Panc1 (cell line): Measurements from ENCODE around the gene ADK. TPM values are rescaled to one million over a fixed set of nuclear protein-coding genes. Genes with fewer than 3 reads are reported as not detected.

Source experiments
- ATAC-seq: fragments of 200-7000 bp; cut with Tn5 transposase; 2 replicates; pipeline ENCODE4 v1.9.1; 2020; ENCODE audit warnings: mild to moderate bottlenecking, moderate library complexity
- BruUV-seq: library from RNA; stranded (reverse); fragments of 400-500 nt; replicated peaks from 2 replicates; lab custom pipeline; 2021; lab: Mats Ljungman, UMichigan
- CTCF ChIA-PET: fragments of 300-600 bp; sonication (Branson Sonifier 250); formaldehyde crosslinking; loops from one replicate; lab custom pipeline; 2022; ENCODE audit warnings: antibody characterized with exemption; lab: Charles Lee
- POLR2A ChIA-PET: fragments of 300-600 bp; sonication (Branson Sonifier 250); formaldehyde crosslinking; loops from one replicate; lab custom pipeline; 2022; ENCODE audit warnings: antibody characterized with exemption; lab: Charles Lee
- DNase-seq: peaks from one replicate; pipeline ENCODE4 v3.0.0-alpha.2; 2010; ENCODE audit warnings: low read depth, low spot score
- H3K27ac ChIP-seq: 2 replicates; pipeline ENCODE4 v1.5.1; 2011; ENCODE audit warnings: mild to moderate bottlenecking, low read length, inconsistent platforms
- H3K27me3 ChIP-seq: fragments of 200-500 bp; sonication (Bioruptor generic); 2 replicates; pipeline ENCODE4 v1.6.0; 2014; ENCODE audit warnings: low read length, inconsistent platforms; ENCODE audit not compliant: control insufficient read depth, insufficient read depth
- H3K36me3 ChIP-seq: fragments of 200-500 bp; sonication (Bioruptor generic); 2 replicates; pipeline ENCODE4 v1.5.1; 2014; ENCODE audit warnings: inconsistent platforms, mild to moderate bottlenecking, low read length, moderate library complexity; ENCODE audit not compliant: control insufficient read depth, insufficient read depth
- H3K4me1 ChIP-seq: 2 replicates; pipeline ENCODE4 v1.5.1; 2011; ENCODE audit warnings: inconsistent platforms, mild to moderate bottlenecking, low read length, moderate library complexity; ENCODE audit not compliant: control insufficient read depth, insufficient read depth
- H3K4me3 ChIP-seq, 2 experiments: 2 replicates each; pipeline ENCODE4 v1.5.1; 2011 to 2012; ENCODE audit warnings: low read depth in 2 of 2, low read length in 2 of 2, mild to moderate bottlenecking in 2 of 2, inconsistent platforms in 1 of 2, moderate library complexity in 1 of 2
- H3K9me3 ChIP-seq: fragments of 200-500 bp; sonication (Bioruptor generic); 2 replicates; pipeline ENCODE4 v1.5.1; 2014; ENCODE audit warnings: low read depth, mild to moderate bottlenecking, inconsistent platforms, low read length, moderate library complexity; ENCODE audit not compliant: control insufficient read depth, insufficient read depth
- POLR2AphosphoS5 ChIP-seq: IDR thresholded peaks from 2 replicates; pipeline ENCODE4 v1.6.1; 2012; ENCODE audit warnings: mild to moderate bottlenecking, low read depth, low read length, moderate library complexity
- SIN3A ChIP-seq: IDR thresholded peaks from 2 replicates; pipeline ENCODE4 v1.6.1; 2012; ENCODE audit warnings: low read depth, mild to moderate bottlenecking, low read length, moderate library complexity, borderline replicate concordance; ENCODE audit not compliant: insufficient read depth
- TCF7L2 ChIP-seq: IDR thresholded peaks from 2 replicates; pipeline ENCODE4 v1.6.1; 2011; ENCODE audit warnings: mild to moderate bottlenecking, low read depth, low read length, inconsistent platforms
- in situ Hi-C: cut with HindIII; loops from 2 replicates; pipeline ENCODE4 v1.10.0; 2016; ENCODE audit warnings: low sequenced_read_pairs, low pct_unique_long_range_greater_than_20kb
- intact Hi-C: fragments of 100-400 bp; cut with micrococcal nuclease; formaldehyde crosslinking; loops from one replicate; pipeline ENCODE4 v1.10.0; 2022; ENCODE audit not compliant: unreplicated experiment
- total RNA-seq: library from RNA; stranded (reverse); gene quantifications from one replicate; pipeline ENCODE4 v1.2.1, GENCODE V29; 2021; ENCODE audit not compliant: unreplicated experiment
- TF ChIP-seq, protein P1 (sequence below): fragments of 450-650 bp; IDR thresholded peaks from 2 replicates; pipeline ENCODE4 v1.5.1; 2017; ENCODE audit warnings: mild to moderate bottlenecking
- TF ChIP-seq, protein P2 (sequence below), 2 experiments: IDR thresholded peaks; 2 replicates each; pipeline ENCODE4 v1.6.1; 2011 to 2012; ENCODE audit warnings: low read depth in 2 of 2, control low read depth in 1 of 2, low read length in 1 of 2, mild to moderate bottlenecking in 1 of 2, moderate library complexity in 1 of 2; ENCODE audit not compliant: insufficient read depth in 1 of 2

Gene ADK
- total RNA-seq, 1 experiment from 2014 or later: 64.5 TPM

DNA sequence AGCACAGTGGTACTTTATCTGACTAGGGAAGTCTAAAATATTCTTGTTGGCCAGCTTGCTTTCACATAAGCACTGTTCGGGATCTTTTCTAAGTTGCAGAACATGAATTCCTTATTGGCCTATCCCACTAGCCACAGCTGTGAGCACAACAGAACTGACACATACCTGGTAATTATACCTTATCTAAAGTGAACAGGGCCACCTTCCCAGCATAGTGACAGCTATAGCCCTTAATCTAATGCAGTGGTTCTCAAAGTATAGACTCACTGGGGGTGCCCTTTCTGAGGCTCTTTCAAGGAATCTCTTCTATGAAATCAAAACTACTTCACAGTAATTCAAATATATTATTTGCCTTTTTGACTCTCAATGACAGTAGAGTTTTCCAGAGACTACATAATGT lies 490.6 kb downstream of the ADK start:
- Histone ChIP-seq H3K27ac (no peak overlapping the region), H3K4me3 (no peak overlapping the region), H3K4me1 (no peaks in the 10 kb centered on the region), H3K27me3 (no peaks in the 10 kb centered on the region), H3K36me3 (no peaks in the 10 kb centered on the region), H3K9me3 (no peaks in the 10 kb centered on the region)
- POLR2A ChIA-PET: no interaction called here
- BruUV-seq: no TSS peak
- no peak for DNase-seq
- CTCF ChIA-PET: no interaction called here
- in situ Hi-C loops: no loop called here
- intact Hi-C loops: no loop called here
- no peak for TF ChIP-seq SIN3A
- TF ChIP-seq TCF7L2: no peak
- TF ChIP-seq, protein P1, sequence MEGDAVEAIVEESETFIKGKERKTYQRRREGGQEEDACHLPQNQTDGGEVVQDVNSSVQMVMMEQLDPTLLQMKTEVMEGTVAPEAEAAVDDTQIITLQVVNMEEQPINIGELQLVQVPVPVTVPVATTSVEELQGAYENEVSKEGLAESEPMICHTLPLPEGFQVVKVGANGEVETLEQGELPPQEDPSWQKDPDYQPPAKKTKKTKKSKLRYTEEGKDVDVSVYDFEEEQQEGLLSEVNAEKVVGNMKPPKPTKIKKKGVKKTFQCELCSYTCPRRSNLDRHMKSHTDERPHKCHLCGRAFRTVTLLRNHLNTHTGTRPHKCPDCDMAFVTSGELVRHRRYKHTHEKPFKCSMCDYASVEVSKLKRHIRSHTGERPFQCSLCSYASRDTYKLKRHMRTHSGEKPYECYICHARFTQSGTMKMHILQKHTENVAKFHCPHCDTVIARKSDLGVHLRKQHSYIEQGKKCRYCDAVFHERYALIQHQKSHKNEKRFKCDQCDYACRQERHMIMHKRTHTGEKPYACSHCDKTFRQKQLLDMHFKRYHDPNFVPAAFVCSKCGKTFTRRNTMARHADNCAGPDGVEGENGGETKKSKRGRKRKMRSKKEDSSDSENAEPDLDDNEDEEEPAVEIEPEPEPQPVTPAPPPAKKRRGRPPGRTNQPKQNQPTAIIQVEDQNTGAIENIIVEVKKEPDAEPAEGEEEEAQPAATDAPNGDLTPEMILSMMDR: no peak
- no peak for TF ChIP-seq POLR2AphosphoS5
- TF ChIP-seq, protein P2, sequence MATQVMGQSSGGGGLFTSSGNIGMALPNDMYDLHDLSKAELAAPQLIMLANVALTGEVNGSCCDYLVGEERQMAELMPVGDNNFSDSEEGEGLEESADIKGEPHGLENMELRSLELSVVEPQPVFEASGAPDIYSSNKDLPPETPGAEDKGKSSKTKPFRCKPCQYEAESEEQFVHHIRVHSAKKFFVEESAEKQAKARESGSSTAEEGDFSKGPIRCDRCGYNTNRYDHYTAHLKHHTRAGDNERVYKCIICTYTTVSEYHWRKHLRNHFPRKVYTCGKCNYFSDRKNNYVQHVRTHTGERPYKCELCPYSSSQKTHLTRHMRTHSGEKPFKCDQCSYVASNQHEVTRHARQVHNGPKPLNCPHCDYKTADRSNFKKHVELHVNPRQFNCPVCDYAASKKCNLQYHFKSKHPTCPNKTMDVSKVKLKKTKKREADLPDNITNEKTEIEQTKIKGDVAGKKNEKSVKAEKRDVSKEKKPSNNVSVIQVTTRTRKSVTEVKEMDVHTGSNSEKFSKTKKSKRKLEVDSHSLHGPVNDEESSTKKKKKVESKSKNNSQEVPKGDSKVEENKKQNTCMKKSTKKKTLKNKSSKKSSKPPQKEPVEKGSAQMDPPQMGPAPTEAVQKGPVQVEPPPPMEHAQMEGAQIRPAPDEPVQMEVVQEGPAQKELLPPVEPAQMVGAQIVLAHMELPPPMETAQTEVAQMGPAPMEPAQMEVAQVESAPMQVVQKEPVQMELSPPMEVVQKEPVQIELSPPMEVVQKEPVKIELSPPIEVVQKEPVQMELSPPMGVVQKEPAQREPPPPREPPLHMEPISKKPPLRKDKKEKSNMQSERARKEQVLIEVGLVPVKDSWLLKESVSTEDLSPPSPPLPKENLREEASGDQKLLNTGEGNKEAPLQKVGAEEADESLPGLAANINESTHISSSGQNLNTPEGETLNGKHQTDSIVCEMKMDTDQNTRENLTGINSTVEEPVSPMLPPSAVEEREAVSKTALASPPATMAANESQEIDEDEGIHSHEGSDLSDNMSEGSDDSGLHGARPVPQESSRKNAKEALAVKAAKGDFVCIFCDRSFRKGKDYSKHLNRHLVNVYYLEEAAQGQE (IDR thresholded peaks at IDR 0.05; ENCODE audit: insufficient read depth in 1 of 2, low read depth in 2 of 2, low read length in 1 of 2): no peak
- ATAC-seq: no peak

DNA sequence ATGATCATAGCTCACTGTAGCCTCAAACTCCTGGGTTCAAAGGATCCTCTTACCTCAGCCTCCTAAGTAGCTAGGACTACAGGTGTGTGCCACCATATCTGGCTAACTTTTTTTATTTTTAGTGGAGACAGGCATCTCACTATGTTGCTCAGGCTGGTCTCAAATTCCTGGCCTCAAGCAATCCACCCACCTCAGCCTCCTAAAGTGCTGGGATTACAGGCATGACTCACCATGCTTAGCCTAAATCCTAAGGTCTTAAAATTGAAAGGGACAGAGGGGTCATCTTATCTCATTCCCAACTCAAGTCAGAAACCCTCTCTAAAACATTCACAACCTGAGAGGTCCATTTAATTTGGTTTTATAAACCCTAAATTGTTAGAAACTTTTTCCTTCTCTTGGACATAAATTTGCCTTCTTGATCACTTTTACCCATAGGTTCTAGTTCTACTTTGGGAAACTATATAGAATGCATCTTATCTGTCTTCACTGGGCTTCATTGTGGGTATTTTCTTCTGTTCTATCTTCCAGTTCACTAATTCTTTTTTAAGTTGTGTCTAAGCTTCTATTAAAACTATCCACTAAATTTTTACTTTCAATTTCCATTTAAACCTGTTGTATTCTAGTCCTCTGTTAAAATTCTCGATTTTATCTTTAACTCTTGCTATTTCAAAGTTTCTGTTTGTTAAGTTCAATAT lies 492.0 kb downstream of the ADK start:
- in situ Hi-C loops: no loop called here
- CTCF ChIA-PET: no interaction called here

More for the DNA sequence above, 492.0 kb downstream of the ADK start:
- intact Hi-C loops: no loop called here
- DNase-seq (no peak), ATAC-seq (no peak)
- POLR2A ChIA-PET: no interaction called here
- Histone ChIP-seq H3K36me3 (no peaks in the 10 kb centered on the region), H3K4me1 (no peaks in the 10 kb centered on the region), H3K27me3 (no peaks in the 10 kb centered on the region), H3K9me3 (no peaks in the 10 kb centered on the region), H3K27ac (no peak overlapping the region), H3K4me3 (no peak overlapping the region)
- TF ChIP-seq SIN3A (no peak), POLR2AphosphoS5 (no peak), TCF7L2 (no peak)
- TF ChIP-seq, protein P1: no peak
- TF ChIP-seq, protein P2 (IDR thresholded peaks at IDR 0.05; ENCODE audit: insufficient read depth in 1 of 2, low read depth in 2 of 2, low read length in 1 of 2): no peak
- BruUV-seq: no TSS peak
